ENCODE data around the gene MORN1. TPM values are rescaled to one million over a fixed set of nuclear protein-coding genes. Genes with fewer than 3 reads are reported as not detected.

MORN1 gene
- polyA plus RNA-seq, 1 donor from 2014 or later, result 10.9 TPM

GRCh38 chr1:2376931-2377672, 14.3 kb downstream of the MORN1 start:
- Histone ChIP-seq H3K27me3 (ENCODE audit: insufficient read depth, low read depth, low read length) (no peaks in the 10 kb centered on the region), H3K9ac (ENCODE audit: low read length) (no peak overlapping the region), H4K20me1 (ENCODE audit: insufficient read depth) (no peaks in the 10 kb centered on the region), H3K9me3 (ENCODE audit: low read length) (no peaks in the 10 kb centered on the region), H3F3A (ENCODE audit: insufficient read depth, low read length, poor library complexity, severe bottlenecking) (no peaks in the 10 kb centered on the region), H3K4me2 (ENCODE audit: low read length) (no peak overlapping the region), H3K79me2 (replicated peaks; ENCODE audit: insufficient read depth, low read length) (no peaks in the 10 kb centered on the region), H3K9me2 (ENCODE audit: insufficient read depth, low read length) (no peaks in the 10 kb centered on the region), H3K36me3 (ENCODE audit: insufficient read depth, low read length) (no peaks in the 10 kb centered on the region), H3K4me3 (ENCODE audit: low read length) (no peak overlapping the region), H2AFZ (ENCODE audit: low read depth, low read length) (no peak overlapping the region), H3K27ac (ENCODE audit: low read length) (no peak overlapping the region)
- TF ChIP-seq RAD21 (conservative IDR thresholded peaks at IDR 0.05) (no peak), MXI1 (conservative IDR thresholded peaks at IDR 0.05; ENCODE audit: poor library complexity, severe bottlenecking) (no peak), REST (IDR thresholded peaks at IDR 0.05; ENCODE audit: borderline replicate concordance) (no peak), TAF1 (IDR thresholded peaks at IDR 0.05; ENCODE audit: low read depth) (no peak), EZH2 (IDR thresholded peaks at IDR 0.05; ENCODE audit: borderline replicate concordance, insufficient read depth, low read length, poor library complexity, severe bottlenecking) (no peak), POLR2AphosphoS5 (IDR thresholded peaks at IDR 0.05) (no peak), EP300 (conservative IDR thresholded peaks at IDR 0.05; ENCODE audit: poor library complexity, severe bottlenecking) (no peak), CTCF (IDR thresholded peaks at IDR 0.05; ENCODE audit: poor library complexity, severe bottlenecking) (no peak), SMC3 (conservative IDR thresholded peaks at IDR 0.05; ENCODE audit: poor library complexity) (no peak)

GRCh38 chr1:2376261-2376741, 15.1 kb downstream of the MORN1 start:
- Histone ChIP-seq H3K36me3 (ENCODE audit: insufficient read depth, low read length) (no peaks in the 10 kb centered on the region), H3K4me2 (ENCODE audit: low read length) (no peak overlapping the region), H3K4me3 (ENCODE audit: low read length) (no peak overlapping the region), H4K20me1 (ENCODE audit: insufficient read depth) (no peaks in the 10 kb centered on the region), H3K9ac (ENCODE audit: low read length) (no peak overlapping the region), H3K9me2 (ENCODE audit: insufficient read depth, low read length) (no peaks in the 10 kb centered on the region), H3K27ac (ENCODE audit: low read length) (no peak overlapping the region), H3K79me2 (replicated peaks; ENCODE audit: insufficient read depth, low read length) (no peaks in the 10 kb centered on the region), H3K9me3 (ENCODE audit: low read length) (no peaks in the 10 kb centered on the region), H3F3A (ENCODE audit: insufficient read depth, low read length, poor library complexity, severe bottlenecking) (no peaks in the 10 kb centered on the region), H3K27me3 (ENCODE audit: insufficient read depth, low read depth, low read length) (no peaks in the 10 kb centered on the region), H2AFZ (ENCODE audit: low read depth, low read length) (no peak overlapping the region)
- TF ChIP-seq RAD21 (conservative IDR thresholded peaks at IDR 0.05) (no peak), MXI1 (conservative IDR thresholded peaks at IDR 0.05; ENCODE audit: poor library complexity, severe bottlenecking) (no peak), SMC3 (conservative IDR thresholded peaks at IDR 0.05; ENCODE audit: poor library complexity) (no peak), CTCF (IDR thresholded peaks at IDR 0.05; ENCODE audit: poor library complexity, severe bottlenecking) (no peak)

Data from neural cell (in vitro differentiated cells).